C4-2B (cell line): ENCODE measurements around the gene PALLD.

ENCODE experiments used
- H3K27ac ChIP-seq: fragments of 450-650 bp; 2 replicates; pipeline ENCODE4 v1.5.1; 2017
- ZFX ChIP-seq: fragments of 450-650 bp; IDR thresholded peaks from 2 replicates; pipeline ENCODE4 v1.6.1; 2017
- TF ChIP-seq, protein P1 (sequence below): fragments of 450-650 bp; conservative IDR thresholded peaks from 2 replicates; pipeline ENCODE4 v1.5.1; 2017; ENCODE audit warnings: mild to moderate bottlenecking

Gene PALLD

DNA sequence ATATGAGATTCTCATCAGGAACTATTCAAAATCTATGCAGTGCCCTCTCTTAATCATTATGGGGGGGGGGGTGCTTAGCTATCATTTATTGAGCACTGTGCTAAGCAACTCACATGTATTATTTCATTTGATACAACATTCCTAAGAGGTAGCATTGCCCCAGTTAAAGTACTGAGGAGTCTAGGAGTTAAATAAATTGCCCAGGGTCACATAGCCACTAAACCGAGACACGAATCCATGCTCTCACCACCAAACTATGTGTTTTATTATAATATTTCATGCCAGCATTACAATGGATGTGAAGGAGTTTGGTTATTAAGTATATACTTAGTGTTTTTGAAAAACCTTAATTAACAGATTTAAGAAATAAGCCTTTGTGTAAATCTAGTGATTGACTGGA lies 381.8 kb downstream of the PALLD start:
- TF ChIP-seq ZFX, result no peak
- TF ChIP-seq, protein P1, sequence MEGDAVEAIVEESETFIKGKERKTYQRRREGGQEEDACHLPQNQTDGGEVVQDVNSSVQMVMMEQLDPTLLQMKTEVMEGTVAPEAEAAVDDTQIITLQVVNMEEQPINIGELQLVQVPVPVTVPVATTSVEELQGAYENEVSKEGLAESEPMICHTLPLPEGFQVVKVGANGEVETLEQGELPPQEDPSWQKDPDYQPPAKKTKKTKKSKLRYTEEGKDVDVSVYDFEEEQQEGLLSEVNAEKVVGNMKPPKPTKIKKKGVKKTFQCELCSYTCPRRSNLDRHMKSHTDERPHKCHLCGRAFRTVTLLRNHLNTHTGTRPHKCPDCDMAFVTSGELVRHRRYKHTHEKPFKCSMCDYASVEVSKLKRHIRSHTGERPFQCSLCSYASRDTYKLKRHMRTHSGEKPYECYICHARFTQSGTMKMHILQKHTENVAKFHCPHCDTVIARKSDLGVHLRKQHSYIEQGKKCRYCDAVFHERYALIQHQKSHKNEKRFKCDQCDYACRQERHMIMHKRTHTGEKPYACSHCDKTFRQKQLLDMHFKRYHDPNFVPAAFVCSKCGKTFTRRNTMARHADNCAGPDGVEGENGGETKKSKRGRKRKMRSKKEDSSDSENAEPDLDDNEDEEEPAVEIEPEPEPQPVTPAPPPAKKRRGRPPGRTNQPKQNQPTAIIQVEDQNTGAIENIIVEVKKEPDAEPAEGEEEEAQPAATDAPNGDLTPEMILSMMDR, result no peak
- H3K27ac ChIP-seq, result no peak overlapping the region

DNA sequence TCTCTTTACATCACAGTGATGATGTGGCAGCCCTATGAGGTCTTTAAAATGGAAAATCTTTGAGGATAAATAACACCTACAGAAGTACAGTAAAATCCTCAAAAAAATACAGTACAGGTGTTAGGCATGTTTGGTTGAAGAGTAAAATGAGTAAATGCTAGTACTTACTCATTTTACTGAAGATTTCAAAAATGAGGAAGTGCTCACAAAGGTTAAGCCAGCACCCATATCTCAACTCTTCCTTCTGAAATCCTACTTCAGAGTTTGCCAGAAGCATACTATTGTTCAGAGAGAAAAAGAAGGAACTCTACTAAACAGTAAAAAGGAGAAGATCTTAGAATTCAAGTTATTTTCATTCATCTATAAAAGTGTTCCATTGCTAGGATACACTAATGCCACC lies 382.3 kb downstream of the PALLD start:
- no peak overlapping the region for H3K27ac ChIP-seq
- TF ChIP-seq, protein P1, result no peak
- no peak for TF ChIP-seq ZFX

DNA sequence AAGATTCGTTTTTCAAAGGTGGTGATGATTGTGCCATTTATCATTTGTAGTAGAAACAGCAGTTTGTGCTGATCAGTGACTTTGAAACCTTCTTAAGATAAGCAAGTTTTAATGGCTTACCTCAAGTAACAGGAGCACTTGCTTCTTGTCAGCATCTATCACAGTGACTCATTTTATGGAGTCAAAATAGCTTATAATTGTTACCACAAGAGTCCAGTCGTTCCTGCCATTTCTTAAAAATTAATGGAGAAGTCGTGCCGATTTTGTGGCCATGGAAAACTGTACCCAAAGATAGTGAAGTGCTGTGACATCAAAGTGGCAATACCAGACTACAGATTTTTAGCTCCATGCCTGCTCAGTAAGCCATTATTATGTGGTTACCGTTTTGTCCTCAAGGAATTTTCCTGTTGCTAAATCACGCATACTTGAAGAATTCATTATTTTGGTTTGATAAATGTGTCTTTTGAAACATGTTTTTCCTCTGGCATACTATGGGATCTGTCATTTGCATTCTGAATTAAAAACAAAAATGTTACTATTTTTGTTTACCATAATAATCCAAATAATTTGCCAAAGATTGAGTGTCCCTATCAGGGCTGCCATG lies 383.3 kb downstream of the PALLD start:
- no peak overlapping the region for H3K27ac ChIP-seq
- TF ChIP-seq ZFX, result no peak
- TF ChIP-seq, protein P1, result no peak

DNA sequence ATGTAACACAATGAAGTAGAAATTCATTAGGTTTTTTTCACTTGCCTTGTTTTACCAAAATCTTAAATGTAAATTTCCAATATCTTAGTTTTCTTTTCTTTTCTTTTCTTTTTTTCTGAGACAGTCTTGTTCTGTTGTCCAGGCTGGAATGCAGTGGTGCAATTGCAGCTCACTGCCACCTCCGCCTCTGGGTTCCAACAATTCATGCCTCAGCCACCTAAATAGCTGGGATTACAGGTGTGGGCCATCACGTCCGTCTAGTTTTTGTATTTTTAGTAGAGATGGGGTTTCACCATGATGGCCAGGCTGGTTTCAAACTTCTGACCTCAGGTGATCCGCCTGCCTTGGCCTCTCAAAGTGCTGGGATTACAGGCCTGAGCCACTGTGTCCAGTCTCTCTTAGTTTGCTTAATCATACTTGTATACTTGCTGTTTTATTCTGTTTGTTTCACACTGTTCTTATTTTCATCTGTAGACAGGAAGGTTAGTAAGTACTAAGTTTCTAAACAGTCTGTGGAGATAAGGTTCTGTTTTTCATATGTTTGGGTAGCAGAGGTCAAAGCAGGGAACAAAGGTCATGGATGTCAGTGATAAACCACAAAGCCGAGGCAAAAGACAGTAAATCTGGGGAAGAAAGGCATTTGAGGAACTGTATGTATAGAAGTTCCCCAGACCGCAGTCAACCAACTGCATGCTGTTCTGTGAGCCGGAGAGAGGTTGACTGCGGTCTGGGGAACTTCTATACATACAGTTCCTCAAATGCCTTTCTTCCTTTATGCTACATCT lies 384.2 kb downstream of the PALLD start:
- H3K27ac ChIP-seq, result no peak overlapping the region
- TF ChIP-seq, protein P1, result no peak
- no peak for TF ChIP-seq ZFX

DNA sequence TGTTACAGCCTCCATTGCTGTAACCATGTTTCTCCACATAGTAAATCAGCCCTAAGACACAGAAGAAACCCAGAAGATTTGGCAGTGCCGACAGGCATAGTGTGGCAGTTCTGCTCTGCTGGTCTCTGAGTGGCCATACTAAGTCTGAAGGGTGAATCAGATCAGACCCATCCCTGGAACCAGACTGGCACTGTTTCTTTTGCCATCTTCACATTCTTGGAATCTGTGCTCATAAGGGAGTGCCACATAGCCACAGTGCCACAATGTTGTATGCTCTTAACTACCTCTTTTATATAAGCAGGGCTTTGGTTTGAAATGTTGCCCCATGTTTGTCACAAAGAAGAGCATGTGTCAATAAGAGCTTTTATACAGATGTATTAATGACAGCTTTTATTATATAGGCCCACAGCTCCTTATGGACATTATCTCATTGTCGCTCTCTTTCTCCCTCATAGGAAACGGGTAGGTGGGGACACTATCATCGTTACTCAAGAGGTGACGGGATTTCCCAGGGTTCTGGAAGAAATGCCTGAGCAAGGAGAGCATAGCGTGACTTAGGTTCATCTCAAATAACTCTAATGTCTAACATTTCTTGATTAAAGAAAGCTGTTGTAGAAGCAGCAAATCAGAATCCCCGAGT lies 385.0 kb downstream of the PALLD start:
- TF ChIP-seq, protein P1, result no peak
- no peak for TF ChIP-seq ZFX
- no peak overlapping the region for H3K27ac ChIP-seq

DNA sequence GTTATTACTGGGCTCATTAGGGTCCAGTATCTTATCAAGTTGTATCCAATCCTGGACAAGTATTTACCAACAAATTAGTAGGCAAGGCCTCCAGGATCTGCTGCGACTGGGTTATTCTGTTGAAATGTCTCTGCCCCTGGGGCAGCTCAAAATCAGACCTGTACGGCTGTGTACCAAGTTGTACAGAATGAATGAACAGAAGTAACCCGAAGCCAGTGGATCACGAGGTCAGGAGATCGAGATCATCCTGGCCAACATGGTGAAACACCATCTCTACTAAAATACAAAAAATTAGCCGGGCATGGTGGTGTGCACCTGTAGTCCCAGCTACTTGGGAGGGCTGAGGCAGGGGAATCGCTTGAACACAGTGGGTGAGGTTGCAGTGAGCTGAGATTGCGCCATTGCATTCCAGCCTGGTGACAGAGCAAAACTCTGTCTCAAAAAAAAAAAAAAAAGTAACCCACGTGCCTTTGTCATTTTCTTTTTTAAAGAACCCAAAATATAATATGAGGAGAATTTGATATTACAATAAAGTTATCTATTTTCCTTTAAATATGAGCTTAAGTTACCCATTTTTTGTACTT lies 385.9 kb downstream of the PALLD start:
- no peak overlapping the region for H3K27ac ChIP-seq
- TF ChIP-seq ZFX, result no peak
- TF ChIP-seq, protein P1, result no peak

DNA sequence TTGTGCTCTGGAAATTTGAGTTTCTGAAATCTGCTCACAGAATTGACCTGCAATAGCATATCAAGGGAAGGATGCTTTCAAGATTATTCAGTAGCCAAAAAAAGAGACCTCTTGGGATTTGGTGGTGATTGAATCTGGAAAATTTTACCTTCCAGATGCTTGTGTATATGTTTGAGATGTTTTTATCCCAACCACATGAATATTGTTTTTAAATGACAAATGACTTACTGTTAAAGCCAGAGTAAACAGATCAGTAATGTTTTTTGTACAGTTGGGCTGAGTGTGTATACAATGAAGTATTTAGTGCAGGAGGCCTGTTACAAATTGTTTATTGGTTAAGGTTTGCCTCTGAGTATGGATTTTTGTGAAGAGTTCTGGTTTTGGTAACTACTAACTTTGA lies 386.7 kb downstream of the PALLD start:
- no peak overlapping the region for H3K27ac ChIP-seq
- no peak for TF ChIP-seq ZFX
- TF ChIP-seq, protein P1, result no peak
